ENCODE results near the gene MAP2. TPM values are rescaled to one million over a fixed set of nuclear protein-coding genes. Genes with fewer than 3 reads are reported as not detected.

The MAP2 gene
- total RNA-seq, 1 experiment from 2014 or later: 2.5 TPM

DNA sequence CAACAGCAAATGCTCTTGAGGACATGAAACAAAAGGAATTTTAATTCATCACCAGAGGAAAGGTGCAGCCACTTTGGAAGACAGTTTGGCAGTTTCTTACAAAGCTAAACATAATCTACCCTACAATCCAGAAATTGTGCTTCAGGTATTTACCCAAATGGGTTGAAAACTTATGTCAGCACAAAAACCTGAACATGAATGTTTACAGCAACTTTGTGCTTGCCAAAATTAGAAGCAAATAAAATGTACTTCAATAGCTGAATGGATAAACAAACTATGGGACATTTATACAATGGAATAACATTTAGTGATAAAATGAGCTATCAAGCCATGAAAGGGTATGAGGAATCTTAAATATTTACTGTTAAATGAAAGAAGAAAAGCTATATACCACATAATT lies 6.9 kb upstream of the MAP2 start:
- no peak for DNase-seq (ENCODE audit: low read depth, low spot score)
- in situ Hi-C loops (cut with HindIII; ENCODE audit: low pct_unique_long_range_greater_than_20kb, low sequenced_read_pairs): no loop called here

DNA sequence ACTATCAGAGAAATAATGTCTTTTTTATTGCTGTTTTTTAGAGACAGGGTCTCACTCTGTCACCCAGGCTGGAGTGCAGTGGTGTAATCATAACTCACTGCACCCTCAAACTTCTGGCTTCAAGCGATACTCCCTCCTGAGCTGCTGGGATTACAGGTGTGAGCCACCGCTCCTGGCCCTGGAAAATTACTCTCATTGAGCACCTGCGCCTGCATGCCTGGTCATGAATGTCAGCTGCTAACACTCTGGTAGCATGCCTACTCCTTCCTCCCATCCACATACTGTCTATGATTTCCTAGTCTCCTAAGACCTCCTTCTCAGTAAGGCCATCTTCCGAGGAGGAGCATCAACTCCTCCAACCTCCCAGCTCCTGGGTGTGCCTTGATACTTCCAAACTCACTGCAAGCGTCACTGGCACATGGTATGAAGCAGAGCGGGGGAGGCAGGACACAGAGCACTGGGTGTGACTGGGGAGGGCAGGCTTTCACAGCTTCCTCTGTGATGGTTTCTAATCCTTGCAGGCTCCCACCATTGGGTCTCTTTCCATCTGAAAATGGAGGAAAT lies 1.6 kb upstream of the MAP2 start:
- in situ Hi-C loops (cut with HindIII; ENCODE audit: low pct_unique_long_range_greater_than_20kb, low sequenced_read_pairs): no loop called here
- no peak for DNase-seq (ENCODE audit: low read depth, low spot score)

DNA sequence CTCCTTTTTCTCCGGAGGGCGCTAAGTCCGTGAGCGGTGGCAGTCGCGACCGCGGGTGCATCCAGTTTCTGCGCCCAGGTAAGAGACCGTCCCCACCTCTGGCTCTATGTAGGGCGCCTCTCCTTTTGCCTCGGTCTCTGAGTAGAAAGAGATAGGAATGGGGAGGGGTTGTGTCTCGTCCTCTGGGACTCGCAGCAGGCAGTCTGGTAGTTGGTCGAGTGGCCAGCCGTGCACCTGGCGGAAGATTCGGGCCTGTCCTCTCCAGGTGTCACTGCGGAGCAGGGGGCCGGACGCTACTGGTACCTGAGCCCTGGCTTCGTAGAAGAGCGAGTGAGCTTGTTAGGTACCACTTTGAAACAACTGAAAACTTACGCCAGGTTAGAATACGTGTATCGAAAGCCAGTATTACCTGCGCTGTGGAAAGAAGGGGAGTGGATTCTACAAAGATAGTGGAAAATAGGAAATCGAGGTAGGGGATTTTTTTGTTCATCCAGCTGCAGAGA lies 403 bp downstream of the MAP2 start:
- in situ Hi-C loops (cut with HindIII; ENCODE audit: low pct_unique_long_range_greater_than_20kb, low sequenced_read_pairs): no loop called here
- DNase-seq (ENCODE audit: low read depth, low spot score): no peak

DNA sequence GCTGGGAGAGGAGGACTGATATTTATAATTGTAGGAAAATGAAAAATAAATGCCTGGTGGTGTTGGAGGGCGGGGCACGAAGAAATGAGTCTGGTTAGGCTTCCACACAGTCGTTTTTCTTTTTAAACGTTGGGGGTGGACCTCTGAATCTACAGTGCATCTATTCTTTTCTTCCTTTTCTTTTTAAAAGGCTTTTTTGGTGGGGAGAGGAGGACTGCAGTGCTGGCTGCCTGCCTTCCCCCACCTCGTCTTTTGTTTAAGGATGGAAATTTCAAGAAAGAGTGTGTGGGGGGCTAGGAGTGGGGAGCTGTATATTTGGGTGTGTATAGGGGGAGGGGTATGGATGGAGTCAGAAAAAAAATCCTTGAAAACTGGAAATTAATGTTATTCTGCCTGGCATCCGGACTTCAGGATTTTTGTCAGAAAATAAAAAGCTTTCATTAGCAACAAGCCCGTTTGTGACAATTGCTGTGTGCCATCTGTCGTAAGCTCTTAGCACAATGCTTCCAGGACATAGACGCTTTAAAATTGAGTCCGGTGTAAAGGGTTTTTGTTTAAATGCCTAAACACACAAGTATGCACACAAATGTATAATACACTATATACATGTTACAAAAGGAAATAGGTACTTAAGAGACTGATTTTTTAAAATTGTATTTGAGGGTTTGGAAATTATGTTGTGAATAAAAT lies 1.1 kb downstream of the MAP2 start:
- DNase-seq (ENCODE audit: low read depth, low spot score): no peak
- in situ Hi-C loops (cut with HindIII; ENCODE audit: low pct_unique_long_range_greater_than_20kb, low sequenced_read_pairs): no loop called here

DNA sequence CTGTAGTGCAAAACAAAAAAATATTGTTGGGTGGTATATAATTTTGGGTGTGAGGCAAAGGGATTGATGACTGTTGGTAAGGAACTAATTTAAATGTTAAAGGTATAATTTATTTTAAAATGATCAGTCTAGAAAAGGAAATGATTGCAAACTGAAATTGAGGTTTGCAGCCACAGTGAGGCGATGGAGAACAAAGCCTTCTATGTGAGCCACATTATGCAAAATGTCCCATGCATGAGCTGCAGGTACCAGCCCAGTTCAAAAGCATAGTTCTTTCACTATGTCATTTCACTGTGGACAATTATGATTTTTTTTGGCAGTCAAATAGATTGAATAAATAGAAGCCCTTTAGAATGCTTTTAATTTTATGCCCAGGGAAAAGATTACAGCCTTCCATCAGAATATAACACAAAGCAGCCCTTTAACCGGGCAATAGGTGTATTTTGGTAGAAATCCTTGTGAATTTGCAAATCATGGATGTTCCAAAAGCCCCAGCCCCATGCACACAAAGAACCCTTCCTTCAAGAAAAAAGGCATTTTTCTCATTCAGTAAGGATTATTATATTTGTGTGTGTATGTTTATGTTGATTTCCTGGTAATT lies 1.7 kb downstream of the MAP2 start:
- in situ Hi-C loops (cut with HindIII; ENCODE audit: low pct_unique_long_range_greater_than_20kb, low sequenced_read_pairs): no loop called here
- peak; percentile 52 for DNase-seq (ENCODE audit: low read depth, low spot score)

DNA sequence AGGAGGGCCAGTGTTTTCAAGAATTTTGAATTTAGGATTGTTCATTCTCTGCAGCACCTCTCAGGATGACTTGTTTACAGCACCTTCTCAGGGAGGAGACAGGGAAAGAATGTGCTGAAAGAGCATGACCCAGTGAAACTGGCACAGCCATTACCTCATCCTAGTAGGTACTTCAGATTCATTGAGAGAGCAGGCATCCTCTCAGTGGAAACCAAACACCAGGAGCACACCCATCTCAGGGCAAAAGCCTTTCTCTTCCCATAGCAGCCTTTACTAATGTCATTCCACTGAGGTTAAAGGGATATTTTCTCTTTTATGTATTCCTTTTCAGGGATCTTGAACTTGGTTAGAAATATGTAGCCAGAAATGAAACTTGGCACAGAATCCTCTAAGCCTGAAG lies 2.6 kb downstream of the MAP2 start:
- in situ Hi-C loops (cut with HindIII; ENCODE audit: low pct_unique_long_range_greater_than_20kb, low sequenced_read_pairs): no loop called here
- DNase-seq (ENCODE audit: low read depth, low spot score): no peak

DNA sequence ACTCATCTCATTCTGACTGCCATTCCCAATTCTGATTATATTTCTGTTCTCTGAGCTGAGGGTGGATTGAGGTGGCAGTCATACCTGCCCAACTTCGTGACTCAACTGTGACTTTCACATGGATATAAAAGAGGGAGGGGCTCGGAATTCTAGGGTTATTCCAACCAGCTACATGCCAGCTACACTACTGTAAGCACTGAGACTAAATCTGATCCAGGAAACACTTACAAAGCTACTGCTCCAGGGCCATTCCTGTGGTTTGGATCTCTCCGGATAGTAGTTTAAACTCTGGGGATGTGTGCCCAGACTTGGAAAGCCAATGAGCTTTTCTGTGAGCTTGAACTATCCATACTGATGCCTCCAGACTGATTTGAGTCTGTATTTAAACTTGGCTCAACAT lies 7.9 kb downstream of the MAP2 start:
- DNase-seq (ENCODE audit: low read depth, low spot score): peak; percentile 84
- in situ Hi-C loops (cut with HindIII; ENCODE audit: low pct_unique_long_range_greater_than_20kb, low sequenced_read_pairs): no loop called here

DNA sequence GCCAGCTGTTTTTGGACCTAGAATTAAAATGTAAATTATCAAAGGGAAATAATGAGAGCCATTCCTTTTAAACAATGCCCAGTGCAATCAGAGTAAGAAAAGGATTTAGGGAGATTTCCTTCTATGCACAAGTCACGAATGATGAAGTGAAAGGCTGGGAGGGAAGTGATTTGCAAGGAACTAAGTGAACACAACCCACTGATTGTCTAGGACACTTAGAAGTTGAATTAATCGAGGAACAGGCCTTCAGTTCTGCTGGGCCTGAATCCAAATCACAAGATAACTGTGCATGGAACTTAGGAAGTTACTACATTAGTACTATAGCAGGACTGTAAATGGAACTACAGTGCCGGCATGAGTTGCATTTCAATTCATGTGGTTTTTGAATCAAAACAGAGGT lies 17.7 kb downstream of the MAP2 start:
- peak; percentile 96 for DNase-seq (ENCODE audit: low read depth, low spot score)
- in situ Hi-C loops (cut with HindIII; ENCODE audit: low pct_unique_long_range_greater_than_20kb, low sequenced_read_pairs): no loop called here

DNA sequence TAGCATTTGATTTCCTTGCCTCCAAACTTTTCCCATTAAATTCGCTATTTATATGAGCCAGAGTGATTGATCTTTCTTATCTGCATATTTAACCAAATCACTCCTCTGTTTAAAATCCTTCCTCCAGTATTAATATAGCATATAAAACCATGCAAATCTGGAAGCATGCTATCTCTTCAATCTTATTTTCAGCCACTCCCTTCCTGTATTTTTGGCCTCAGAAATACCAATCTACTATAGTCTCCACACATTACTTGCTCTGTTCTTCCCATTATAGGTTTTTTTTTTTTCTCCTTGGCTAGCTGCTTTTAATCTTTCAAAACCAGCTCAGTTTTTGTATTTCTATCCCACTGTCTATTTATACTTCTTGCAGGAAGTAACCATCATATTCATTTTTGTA lies 19.1 kb downstream of the MAP2 start:
- in situ Hi-C loops (cut with HindIII; ENCODE audit: low pct_unique_long_range_greater_than_20kb, low sequenced_read_pairs): no loop called here
- DNase-seq (ENCODE audit: low read depth, low spot score): no peak

DNA sequence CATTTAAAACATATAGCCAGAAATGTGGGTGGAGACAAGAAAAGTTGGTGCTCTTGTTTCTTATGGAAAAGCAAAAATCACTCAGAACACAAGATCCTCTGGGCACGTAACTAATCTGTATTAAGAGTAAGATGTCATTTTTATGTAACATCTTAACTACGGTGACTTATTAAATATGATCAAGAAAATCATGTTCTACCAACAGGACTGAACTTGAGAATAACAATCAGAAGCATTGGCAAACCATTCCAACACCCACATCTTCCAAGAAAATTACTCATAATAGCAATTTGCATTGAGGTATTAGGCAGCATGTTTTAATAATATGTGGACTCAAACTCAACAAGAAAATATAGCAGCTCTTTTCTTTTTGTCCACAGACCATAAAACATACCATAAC lies 21.6 kb downstream of the MAP2 start:
- no peak for DNase-seq (ENCODE audit: low read depth, low spot score)
- in situ Hi-C loops (cut with HindIII; ENCODE audit: low pct_unique_long_range_greater_than_20kb, low sequenced_read_pairs): no loop called here

DNA sequence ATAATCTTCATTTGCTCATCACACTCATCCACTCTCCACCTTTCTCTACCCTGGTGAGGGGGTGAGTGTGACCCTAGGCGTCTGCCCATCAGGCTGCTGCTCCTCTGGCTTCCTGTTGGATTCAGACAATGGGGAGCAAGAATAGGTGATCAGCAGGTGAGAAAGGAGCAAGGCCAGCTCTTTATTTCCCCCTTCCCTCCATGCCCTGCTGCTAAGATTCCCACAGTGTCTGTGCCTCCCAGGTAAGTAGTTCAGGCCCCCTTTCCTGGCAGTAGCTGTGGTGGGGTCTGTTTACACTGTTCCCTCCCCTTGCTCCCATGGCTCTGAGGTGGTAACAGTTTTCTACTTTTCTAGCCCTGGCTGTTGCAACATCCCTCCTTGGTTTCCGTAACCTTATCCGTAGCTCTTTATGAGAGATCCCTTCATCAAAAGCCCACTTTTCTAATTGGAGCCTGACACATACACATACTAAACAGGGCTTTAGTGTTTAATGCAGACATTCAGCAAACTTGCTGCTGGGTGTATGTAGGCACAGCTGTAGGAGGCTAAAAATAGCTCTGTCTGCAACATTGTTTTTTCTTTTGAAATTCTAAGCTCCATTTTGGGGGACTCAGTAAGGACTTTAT lies 27.5 kb downstream of the MAP2 start:
- in situ Hi-C loops (cut with HindIII; ENCODE audit: low pct_unique_long_range_greater_than_20kb, low sequenced_read_pairs): no loop called here
- no peak for DNase-seq (ENCODE audit: low read depth, low spot score)

DNA sequence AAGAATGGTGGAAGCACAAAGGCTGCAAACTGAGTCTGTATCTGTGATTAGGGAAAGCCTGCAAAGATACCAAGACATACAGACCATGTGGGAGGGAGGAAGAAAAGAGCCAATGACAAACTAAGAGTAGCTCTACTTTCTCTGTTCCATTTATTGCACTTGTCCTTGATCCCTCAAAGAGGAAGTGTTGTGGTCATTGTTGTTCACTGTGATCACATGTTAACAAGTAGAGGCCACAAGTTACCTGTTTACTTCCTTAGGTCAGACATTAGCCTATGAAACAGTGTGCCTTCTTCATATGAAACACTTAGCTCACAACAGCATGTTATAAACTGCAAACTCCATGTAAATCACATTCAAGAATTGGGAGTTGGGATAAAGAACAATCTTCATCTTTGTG lies 32.6 kb downstream of the MAP2 start:
- no peak for DNase-seq (ENCODE audit: low read depth, low spot score)
- in situ Hi-C loops (cut with HindIII; ENCODE audit: low pct_unique_long_range_greater_than_20kb, low sequenced_read_pairs): no loop called here

DNA sequence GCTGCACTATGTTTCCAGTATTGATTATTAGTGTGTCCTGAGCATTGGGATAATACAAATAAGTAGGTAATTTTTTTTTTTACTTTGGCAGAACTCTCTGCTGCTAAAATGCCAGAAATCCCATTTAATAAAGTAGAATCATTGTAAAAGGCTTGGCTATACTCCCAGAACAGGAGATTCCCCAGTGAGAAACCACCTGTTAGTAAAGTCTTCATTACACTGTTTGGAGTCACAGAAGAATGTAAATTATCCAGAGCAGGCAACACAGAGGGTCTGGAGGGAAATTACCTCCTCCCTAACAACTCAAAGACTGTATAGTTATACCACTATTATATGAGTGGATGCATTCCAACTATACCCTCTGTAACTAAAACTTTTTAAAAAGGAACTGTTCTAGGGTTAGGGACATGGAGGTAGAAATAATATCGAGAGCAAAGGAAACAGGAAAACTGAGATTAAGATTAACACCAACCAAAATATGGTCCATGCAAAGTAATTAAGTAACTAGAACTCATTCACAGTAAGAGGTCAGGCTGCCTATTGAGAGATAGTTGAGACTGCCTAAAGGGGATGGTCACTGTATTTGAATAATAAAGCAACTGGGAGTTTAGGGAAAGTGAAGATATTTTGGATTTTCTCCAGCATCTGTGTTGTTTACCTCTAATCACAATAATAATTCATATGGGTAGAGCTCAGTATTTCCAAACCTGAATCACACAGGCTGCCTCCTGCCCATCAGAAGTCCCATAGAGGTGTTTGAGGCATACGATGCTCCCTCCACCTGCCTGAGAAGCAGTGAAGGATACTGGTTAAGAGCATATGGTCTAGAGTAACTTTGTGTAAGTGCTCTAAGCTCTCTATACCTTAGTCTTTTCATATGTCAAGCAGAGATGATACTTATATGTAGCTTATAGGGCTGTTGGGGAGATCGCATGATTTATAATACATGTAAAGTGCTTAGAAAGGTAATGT lies 34.4 kb downstream of the MAP2 start:
- no peak for DNase-seq (ENCODE audit: low read depth, low spot score)
- in situ Hi-C loops (cut with HindIII; ENCODE audit: low pct_unique_long_range_greater_than_20kb, low sequenced_read_pairs): no loop called here

DNA sequence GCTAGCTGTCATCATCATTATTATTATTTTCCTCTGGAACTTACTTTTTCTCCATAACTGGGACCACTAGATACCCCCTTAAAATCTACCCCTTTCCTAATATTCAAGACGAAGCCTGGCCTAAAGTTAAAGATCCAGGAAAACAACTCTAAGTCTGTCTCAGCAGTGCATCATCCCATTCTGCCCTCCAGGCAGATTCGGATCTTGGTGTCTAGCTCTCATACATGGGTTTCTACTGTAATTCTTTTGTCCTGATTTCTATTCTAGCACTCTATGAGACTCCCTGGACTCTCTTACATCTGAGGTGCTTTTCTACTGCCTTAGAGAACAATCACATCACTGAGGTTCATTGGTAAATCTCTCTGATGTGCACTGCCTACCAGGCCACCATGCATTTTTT lies 35.5 kb downstream of the MAP2 start:
- in situ Hi-C loops (cut with HindIII; ENCODE audit: low pct_unique_long_range_greater_than_20kb, low sequenced_read_pairs): no loop called here
- no peak for DNase-seq (ENCODE audit: low read depth, low spot score)

DNA sequence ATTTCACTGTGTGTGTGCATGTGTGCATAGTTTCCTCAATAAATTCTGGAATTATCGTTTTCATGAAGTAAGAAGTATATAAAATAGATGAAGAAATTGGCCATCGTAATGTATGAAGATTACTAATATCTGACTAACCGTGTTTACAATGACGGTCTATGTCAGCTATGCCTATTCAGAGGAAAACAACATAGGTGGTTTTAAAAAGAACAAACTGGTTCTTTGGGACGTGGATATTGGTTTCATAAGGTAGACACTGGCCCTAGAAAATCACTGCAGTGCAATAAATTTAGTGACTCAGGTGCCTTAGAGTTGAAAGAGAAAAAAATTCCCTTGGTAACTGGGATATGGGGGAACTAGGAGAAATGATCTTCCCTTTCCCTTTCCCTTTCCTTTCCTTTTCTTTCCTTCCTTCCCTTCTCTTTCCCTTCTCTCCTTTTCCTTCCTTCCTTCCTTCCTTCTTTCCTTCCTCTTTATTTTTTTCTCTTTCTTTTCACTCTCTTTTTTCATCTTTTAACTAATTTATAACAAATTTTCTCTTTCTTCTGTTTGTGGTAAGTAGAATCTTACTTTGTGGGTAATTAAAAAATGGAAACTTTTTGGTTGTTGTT lies 36.4 kb downstream of the MAP2 start:
- DNase-seq (ENCODE audit: low read depth, low spot score): no peak
- in situ Hi-C loops (cut with HindIII; ENCODE audit: low pct_unique_long_range_greater_than_20kb, low sequenced_read_pairs): no loop called here

DNA sequence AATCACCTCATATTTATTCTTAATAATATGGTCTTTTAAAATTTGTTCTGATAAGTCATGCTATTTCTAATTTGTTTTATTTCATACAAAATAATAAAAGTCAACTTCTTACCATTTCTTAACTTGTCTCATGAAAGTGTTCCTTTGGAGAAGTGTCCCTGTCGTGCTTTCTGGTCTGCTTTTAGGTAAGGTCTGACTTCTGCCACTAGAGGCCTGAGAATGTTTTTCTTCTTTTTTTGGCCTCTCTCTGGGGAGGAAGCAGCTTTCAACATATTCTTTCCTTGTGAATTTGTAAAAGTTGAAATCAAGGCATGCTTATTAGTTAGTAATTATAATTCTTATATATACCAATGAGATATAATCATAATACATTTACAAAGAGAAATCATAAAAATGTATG lies 39.4 kb downstream of the MAP2 start:
- in situ Hi-C loops (cut with HindIII; ENCODE audit: low pct_unique_long_range_greater_than_20kb, low sequenced_read_pairs): no loop called here
- peak; percentile 17 for DNase-seq (ENCODE audit: low read depth, low spot score)

DNA sequence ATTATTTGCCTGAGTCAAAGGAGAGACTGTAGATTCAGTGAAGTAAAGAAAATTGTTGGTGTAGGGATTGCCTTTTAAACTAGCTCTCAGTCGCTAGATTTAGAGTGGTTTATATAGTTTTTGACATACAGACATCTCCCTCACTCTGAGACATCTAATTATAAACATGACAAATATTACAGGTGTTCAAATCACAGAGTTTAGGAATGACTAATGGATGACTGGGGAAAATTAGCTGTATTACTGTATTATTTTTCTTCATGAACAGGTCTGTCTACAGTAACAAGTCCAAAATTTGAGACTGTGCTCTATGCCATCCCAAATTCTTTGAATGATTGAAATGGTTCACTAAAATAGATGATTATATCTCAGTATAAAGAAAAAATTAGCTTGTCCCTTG lies 40.0 kb downstream of the MAP2 start:
- in situ Hi-C loops (cut with HindIII; ENCODE audit: low pct_unique_long_range_greater_than_20kb, low sequenced_read_pairs): no loop called here
- no peak for DNase-seq (ENCODE audit: low read depth, low spot score)
